ENCODE measurements around the gene SLC40A1.

- TF ChIP-seq CTCF (IDR thresholded peaks at IDR 0.05) (no peak), EP300 (IDR thresholded peaks at IDR 0.05) (no peak)
Measured at GRCh38 chr2:189570570-189571031, 10.0 kb downstream of the SLC40A1 start.
